Right atrium auricular region (tissue), 2 donors: ENCODE results near the gene PLXNB3. TPM values are rescaled to one million over a fixed set of nuclear protein-coding genes. Genes with fewer than 3 reads are reported as not detected.

Experiments used
- DNase-seq: peaks from one replicate; pipeline ENCODE4 v3.0.0-alpha.2; 2019; ENCODE audit warnings: low spot score
- H3K27ac ChIP-seq, 2 donors: fragments of 200-600 bp; sonication (generic); 1 replicate in 1 of 2; 2 replicates in 1 of 2; pipeline ENCODE4 v1.5.1; 2016 to 2019
- H3K27me3 ChIP-seq, 2 donors: fragments of 200-600 bp; sonication (generic); one replicate each; pipeline versions ENCODE4 v1.5.1 to v1.6.0; 2017 to 2019
- H3K36me3 ChIP-seq: fragments of 200-600 bp; sonication (generic); one replicate; pipeline ENCODE4 v1.5.1; 2016
- H3K4me1 ChIP-seq, 2 donors: fragments of 200-600 bp; sonication (generic); one replicate each; pipeline versions ENCODE4 v1.5.1 to v1.6.0; 2017 to 2019
- H3K4me3 ChIP-seq, 2 donors: fragments of 200-600 bp; sonication (generic); 1 replicate in 1 of 2; 2 replicates in 1 of 2; pipeline ENCODE4 v1.5.1; 2017 to 2019; ENCODE audit warnings: mild to moderate bottlenecking in 1 of 2, moderate library complexity in 1 of 2
- H3K9me3 ChIP-seq, 2 donors: fragments of 200-600 bp; sonication (generic); one replicate each; pipeline ENCODE4 v1.5.1; 2019
- total RNA-seq, 2 donors: library from RNA; depleted of rRNA; stranded (reverse); fragments of >200 nt; gene quantifications; one replicate each; pipeline ENCODE4 v1.1.0, GENCODE V29; 2016
- TF ChIP-seq, protein P1 (sequence below), 2 donors: fragments of 200-600 bp; sonication (generic); IDR thresholded peaks; one replicate each; pipeline ENCODE4 v1.5.1; 2019; ENCODE audit warnings: antibody characterized with exemption in 2 of 2

PLXNB3 gene
- total RNA-seq, 2 donors from 2014 or later, result 5.6 to 8.2 TPM

DNA sequence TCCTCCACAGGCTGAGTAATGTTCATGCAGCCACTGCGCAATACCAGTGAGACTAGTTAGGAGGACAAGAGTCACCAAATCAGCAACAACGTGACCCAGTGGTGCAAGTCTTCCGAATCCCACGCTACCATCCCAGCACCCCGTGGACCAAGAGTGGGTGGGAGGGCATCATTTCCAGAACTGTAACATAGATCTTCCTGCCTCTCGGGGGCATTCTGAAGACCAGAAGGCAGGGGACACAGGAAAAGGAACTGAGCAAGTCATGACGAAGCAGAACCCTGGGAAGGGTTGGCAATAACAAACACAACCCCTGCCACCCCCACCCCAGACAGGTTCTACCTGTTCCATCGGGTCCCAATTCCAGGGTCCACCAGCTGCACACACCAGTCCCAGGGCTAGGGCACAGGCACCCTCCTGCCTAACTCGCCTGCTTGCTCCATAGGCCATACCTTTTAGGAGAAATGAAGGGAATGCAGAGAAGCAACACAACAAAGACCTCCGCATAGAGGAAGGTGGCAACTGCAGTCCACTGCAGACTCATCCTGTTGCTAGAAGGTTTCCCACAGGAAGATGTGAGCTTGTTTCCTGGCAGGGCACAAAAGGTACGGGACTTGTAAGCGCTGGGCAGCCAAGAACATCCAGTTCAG is 41.2 kb upstream of the PLXNB3 start:
- Histone ChIP-seq H3K9me3 (no peaks in the 10 kb centered on the region), H3K36me3 (peaks cover 17% of the 10 kb centered on the region), H3K27me3 (no peaks in the 10 kb centered on the region), H3K27ac (peak overlapping the region; percentile 84 to 89), H3K4me3 (peak overlapping the region; percentile 65 to 71), H3K4me1 (peaks cover 0 to 36% of the 10 kb centered on the region in 2 donors)
- TF ChIP-seq, protein P1, sequence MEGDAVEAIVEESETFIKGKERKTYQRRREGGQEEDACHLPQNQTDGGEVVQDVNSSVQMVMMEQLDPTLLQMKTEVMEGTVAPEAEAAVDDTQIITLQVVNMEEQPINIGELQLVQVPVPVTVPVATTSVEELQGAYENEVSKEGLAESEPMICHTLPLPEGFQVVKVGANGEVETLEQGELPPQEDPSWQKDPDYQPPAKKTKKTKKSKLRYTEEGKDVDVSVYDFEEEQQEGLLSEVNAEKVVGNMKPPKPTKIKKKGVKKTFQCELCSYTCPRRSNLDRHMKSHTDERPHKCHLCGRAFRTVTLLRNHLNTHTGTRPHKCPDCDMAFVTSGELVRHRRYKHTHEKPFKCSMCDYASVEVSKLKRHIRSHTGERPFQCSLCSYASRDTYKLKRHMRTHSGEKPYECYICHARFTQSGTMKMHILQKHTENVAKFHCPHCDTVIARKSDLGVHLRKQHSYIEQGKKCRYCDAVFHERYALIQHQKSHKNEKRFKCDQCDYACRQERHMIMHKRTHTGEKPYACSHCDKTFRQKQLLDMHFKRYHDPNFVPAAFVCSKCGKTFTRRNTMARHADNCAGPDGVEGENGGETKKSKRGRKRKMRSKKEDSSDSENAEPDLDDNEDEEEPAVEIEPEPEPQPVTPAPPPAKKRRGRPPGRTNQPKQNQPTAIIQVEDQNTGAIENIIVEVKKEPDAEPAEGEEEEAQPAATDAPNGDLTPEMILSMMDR (IDR thresholded peaks at IDR 0.05), result no peak
- DNase-seq, result no peak

DNA sequence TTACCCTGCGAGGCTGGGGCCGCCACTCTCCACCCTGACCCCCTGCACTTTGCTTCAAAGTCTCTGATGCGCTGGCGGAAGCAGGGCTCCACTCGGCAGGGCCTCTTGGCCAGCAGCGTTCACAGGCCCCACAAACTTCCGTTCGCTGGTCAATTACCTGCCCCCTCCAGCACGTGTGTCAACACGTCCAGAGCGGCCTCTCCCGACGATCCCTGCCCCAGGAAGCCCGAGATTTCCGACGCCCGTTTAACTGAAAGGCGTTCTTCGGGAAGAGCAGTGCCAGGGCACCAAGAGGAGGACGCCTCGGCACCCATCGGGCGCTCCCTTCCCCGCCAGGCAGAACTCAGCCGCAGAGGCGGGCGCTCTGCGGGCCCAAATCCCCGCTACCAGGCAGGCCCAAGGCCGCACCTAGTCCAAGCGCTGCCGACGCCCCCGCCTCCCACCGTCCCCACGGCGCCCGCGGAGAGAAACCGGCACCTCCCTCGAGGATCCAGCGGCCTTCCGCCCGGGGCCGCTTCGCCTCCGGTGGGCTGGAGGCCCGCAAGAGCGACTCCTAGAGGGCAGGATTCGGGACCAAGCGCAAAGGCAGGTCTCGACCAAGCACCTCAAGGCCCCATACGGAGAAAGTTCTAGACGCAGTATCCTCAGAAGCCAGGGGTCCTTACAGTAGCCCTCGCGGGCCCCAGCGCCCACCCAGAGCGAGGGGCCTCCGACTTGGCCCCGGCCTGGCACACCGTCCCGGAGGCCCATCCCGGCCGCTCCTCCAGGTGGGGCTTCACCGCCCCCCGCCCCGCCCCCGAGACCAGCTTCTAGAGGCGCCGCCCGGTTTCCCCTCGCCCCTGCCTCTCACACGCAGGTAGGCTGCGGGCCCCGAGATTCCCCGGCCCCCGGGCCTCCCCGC is 40.4 kb upstream of the PLXNB3 start:
- Histone ChIP-seq H3K27ac (peak overlapping the region; percentile 84 to 89), H3K27me3 (no peaks in the 10 kb centered on the region), H3K4me3 (peak overlapping the region; percentile 65 to 71), H3K4me1 (peaks cover 0 to 44% of the 10 kb centered on the region in 2 donors), H3K36me3 (peaks cover 17% of the 10 kb centered on the region), H3K9me3 (no peaks in the 10 kb centered on the region)
- TF ChIP-seq, protein P1 (IDR thresholded peaks at IDR 0.05), result no peak
- no peak for DNase-seq

DNA sequence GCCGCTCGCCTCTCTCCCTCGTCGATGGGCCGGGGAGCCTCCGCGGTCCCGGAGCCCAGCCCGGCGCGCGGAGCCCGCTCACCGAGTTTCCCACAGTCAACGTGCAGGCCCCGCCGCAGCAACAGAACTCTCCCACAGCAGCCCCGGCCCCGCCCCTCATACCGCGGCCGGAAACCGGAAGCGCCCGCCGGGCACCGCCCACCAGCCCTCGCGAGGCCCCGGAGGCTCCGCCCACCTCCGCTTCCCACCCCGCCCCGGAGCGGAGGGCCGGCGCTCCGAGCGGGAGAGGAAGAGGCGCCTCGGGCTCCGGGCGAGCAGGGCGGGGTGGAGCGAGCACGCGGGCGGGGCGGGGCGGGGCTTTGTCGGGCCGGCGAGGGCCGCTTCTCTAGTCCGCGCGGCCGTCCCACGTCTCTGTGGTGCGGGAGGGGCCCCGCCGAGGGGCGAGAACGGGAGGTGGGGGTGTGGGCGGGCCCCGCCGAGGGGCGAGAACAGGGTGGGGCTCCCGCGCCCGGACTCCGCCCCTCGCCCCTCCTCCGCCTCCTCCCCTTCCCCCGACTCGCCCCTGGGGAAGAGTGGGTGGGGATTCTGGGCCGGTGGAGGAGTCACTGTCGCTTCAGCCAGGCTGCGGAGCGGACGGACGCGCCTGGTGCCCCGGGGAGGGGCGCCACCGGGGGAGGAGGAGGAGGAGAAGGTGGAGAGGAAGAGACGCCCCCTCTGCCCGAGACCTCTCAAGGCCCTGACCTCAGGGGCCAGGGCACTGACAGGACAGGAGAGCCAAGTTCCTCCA is 39.6 kb upstream of the PLXNB3 start, which contains the start of the genes ABCD1 and BCAP31:
ABCD1 (plus strand) TSS at position 605 of the 787 bp plus-strand sequence. CDS start 411 bp downstream, outside the sequence.
BCAP31 (minus strand) TSS at position 136 of the 787 bp plus-strand sequence. CDS start 1,143 bp downstream, outside the sequence.
- Histone ChIP-seq H3K4me1 (peaks cover 0 to 49% of the 10 kb centered on the region in 2 donors), H3K27me3 (no peaks in the 10 kb centered on the region), H3K4me3 (peak within 1 kb of the TSS; percentile 65 to 71), H3K36me3 (peaks cover 14% of the 10 kb centered on the region), H3K9me3 (no peaks in the 10 kb centered on the region), H3K27ac (peak within 1 kb of the TSS; percentile 84 to 89)
- DNase-seq, result peak; percentile 83
- TF ChIP-seq, protein P1 (IDR thresholded peaks at IDR 0.05), result no peak

DNA sequence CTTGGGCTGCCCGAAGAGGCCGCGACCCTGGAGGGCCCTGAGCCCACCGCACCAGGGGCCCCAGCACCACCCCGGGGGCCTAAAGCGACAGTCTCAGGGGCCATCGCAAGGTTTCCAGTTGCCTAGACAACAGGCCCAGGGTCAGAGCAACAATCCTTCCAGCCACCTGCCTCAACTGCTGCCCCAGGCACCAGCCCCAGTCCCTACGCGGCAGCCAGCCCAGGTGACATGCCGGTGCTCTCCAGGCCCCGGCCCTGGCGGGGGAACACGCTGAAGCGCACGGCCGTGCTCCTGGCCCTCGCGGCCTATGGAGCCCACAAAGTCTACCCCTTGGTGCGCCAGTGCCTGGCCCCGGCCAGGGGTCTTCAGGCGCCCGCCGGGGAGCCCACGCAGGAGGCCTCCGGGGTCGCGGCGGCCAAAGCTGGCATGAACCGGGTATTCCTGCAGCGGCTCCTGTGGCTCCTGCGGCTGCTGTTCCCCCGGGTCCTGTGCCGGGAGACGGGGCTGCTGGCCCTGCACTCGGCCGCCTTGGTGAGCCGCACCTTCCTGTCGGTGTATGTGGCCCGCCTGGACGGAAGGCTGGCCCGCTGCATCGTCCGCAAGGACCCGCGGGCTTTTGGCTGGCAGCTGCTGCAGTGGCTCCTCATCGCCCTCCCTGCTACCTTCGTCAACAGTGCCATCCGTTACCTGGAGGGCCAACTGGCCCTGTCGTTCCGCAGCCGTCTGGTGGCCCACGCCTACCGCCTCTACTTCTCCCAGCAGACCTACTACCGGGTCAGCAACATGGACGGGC is 38.8 kb upstream of the PLXNB3 start:
- no peaks in the 10 kb centered on the region for H3K9me3 ChIP-seq
- DNase-seq, result no peak
- peaks cover 0 to 49% of the 10 kb centered on the region in 2 donors for H3K4me1 ChIP-seq
- peak overlapping the region; percentile 65 to 71 for H3K4me3 ChIP-seq
- H3K27me3 ChIP-seq, result no peaks in the 10 kb centered on the region
- peak overlapping the region; percentile 84 to 89 for H3K27ac ChIP-seq
- H3K36me3 ChIP-seq, result peaks cover 6% of the 10 kb centered on the region
- TF ChIP-seq, protein P1 (IDR thresholded peaks at IDR 0.05), result no peak
